Hematopoietic multipotent progenitor cell treated with erythropoietin and hydrocortisone succinate and interleukin-3 and kit ligand, for 6 days (in vitro differentiated cells): ENCODE data around the gene NBR1.
A peak's percentile ranks its signal among the peaks of the same experiment; 100 is the strongest.
"Not testable (repeated sequence)": the region's sequence is repeated elsewhere in the genome, so short reads cannot be mapped to it uniquely, and the experiment has no call there.

Experiments used
- DNase-seq: peaks from one replicate; pipeline ENCODE4 v3.0.0-alpha.2; 2015

NBR1 gene

DNA sequence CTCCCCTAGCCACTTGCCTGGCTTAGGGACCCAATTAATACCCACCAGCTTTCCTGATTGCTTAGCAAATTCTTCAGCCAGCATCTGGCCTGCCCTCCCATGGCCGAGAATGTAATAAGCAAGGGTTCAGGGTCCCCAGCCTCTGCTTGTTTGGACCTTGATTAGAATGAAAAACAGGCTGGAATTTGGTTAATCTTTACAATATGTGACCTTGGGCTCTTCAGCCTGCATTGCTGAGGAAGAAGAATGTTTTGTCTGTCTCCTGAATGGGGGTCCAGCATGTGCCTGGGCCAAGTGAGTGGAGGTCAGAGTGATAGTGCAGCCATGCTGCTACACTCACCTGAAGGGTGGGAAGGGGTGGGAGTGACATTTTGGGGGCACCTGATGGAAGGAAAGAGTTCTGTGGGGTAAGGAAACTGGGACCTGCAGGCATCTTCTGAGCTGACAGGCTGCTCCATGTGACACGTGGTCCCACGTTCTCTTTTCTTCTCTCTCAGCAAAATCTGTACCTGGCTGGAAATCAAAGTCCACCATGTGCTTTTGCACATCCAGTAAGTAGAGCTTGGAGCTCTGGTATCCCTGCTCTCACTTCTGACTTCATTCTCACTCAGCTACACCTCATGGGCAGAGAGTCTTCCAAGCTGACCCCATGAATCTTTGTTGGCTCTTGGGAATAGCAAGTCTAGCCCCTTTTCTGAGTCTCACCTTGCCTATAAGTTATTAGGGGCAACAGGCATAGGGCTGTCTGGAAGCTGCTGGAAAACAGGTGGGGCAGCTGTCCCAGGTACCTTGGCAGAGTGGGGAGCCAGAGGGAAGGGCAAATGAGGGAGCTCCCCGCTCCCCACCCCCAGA is 46.0 kb downstream of the NBR1 start:
- no peak for DNase-seq

DNA sequence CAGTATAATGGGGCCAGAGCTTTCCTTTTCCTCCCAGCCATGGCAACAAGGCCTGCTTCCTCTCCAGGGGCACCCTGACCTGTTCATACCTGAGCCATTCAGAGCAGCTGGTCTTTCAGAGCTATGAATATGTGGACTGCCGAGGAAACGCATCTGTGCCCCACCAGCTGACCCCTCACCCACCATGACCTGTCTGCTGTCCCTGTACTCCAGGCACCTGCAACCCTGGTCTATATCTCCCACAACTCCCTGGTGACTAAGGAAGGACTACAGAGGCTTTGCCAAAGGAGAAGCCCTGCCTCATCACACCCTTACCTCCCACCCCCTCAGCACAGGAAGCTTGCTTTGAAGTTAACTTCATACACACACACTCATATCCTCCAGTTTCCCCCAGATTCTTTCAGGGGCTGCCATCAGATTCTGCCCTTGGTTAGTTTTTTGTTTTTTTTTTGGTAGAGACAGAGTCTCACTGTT is 46.6 kb downstream of the NBR1 start:
- DNase-seq = no peak

DNA sequence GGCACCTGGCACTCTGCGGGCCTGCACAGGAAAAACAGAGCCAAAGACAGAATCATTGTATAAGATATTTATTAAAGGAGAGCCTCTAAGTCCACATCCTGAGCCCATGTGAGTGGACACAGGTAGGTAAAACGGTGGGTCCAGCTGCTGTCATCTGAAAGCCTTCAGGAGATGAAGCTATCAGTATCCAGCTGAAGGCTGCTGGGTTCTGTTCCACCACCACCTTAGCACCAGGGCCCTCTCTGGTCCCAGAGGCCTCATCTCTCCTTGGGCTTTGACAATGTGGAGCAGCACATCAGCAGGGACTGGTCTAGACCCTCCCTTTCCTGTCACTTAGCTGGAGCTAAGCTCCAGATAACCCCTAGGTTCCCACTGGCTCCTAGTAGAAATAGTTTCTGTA is 48.0 kb downstream of the NBR1 start:
- no peak for DNase-seq

DNA sequence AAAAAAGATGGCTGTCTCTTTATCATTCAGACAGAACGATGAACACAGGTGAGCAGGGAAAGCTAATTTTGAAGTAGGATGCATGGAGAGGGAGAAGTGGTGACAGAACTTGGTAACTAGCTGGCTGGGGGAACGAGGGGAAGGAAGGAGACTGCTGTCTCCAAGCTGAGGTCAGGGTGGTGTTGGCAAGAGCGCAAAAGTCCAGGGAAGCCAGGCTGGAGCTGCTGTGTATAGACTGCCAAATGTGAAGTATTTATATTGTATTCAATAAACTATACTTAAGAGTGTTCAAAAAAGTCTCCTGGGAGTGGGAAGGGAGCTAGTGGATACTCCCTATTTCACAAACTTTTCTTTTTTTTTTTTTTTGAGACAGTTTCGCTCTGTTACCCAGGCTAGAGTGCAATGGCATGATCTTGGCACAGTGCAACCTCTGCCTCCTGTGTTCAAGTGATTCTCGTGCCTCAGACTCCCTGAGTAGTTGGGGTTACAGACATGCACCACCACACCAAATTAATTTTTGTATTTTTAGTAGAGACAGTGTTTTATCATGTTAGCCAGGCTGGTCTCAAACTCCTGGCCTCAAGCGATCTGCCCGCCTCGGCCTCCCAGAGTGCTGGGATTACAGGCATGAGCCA is 48.8 kb downstream of the NBR1 start:
- peak; percentile 0 for DNase-seq

DNA sequence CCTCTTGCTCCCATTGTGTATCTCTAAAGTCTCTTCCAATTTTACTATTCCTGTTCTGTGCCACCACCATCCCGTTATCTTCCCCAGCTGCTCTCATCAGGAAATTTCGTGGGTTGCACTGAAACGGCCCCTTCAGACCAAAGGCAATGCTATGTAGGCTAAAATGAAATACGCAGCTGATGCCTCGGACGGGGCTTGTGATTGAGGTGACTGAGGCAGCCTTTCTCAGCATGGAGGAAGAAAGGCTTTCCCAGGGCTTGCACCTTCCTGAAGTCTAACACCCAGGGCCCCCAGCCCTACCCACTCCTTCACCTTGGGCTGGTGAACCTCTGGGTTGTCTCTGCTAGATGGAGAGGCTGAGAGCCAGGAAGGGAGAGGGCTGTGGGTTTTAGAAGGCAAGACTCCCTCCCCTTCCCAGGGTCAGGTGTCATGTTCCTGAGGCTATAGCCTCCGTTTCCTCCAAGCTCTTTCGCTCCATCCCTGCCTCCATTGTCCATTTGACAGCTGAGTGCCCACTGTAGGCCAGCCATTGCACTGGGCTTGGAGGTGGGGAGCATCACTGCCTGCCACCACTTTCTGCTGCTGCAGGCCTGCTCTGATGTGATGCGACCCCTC is 49.6 kb downstream of the NBR1 start:
- peak; percentile 0 for DNase-seq

DNA sequence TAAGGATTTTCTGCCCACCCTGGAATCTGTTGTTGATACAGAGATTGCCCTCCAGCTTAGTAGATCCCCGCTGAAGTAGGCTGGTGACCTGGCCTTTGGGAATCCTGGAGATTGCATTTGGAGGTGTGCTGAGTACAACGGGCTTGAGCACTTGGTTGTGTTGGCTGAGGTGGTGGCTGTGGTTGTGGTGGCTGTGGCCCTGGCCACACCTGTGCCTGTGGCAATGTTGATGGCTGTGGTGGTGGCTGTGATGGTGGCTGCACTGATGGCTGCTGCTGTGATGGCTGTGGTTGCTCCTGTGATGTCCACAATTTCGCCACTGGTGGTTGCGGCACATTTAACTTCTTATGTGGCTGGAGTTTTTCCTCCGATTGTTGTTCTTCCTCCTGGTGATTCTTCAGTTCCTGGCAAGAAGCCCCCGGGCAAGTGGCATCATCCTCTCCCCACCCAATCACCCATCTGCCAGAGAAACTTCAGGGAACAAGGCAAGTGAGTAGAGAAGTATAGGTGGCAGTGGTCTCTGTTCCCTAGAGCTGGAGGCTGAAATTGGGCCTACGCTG is 53.2 kb downstream of the NBR1 start:
- DNase-seq = peak; percentile 0

DNA sequence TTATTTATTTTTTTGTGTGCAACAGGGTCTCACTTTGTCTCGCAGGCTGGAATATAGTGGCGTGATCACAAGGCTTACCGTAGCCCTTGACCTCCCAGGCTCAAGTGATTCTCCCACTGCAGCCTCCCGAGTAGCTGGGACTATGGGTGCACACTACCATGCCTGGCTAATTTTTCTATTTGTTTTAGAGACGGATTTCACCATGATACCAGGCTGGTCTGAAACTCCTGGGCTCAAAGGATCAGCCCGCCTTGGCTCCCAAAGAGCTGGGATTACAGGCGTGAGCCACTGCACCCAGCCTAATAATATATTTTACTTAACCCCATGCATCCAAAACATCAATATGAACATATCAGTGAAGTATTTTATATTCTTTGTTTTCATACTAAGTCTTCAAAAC is 55.4 kb downstream of the NBR1 start:
- no peak for DNase-seq

DNA sequence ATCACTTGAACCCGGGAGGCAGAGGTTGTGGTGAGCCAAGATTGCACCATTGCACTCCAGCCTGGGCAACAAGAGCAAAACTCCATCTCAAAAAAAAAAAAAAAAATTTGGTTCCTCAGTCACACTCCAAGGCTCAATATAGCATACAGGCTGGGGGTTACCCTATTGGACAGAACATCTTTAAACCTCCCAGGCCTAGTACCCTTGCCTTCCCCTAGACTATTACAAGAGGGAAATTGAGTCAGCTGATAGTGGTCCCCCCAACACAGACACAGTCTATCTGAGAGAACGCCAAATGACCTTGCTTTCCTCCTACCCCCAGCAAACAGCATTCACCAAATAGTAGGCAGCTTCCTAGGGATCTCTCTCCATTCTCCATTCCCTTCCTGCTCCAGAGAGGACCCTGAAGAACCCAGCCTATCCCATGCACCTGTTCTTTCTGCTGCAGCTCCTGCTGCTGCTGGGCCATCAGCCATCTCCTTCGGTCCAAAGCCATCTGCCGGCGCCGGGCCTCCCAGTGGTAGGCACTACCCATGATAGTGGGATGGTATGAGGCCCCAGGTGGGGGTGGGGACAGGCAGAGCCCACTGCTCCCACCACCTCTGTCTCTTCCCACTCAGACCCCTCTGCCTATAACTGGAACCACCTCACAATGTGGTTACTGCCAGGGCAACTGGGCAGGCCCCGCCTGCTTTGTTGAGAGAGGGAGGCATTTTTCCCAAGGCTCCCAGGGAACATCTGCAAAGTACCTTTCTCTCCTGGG is 57.2 kb downstream of the NBR1 start, which contains the start of gene CCDC200:
CCDC200 (minus strand) TSS at position 604 of the 763 bp plus-strand sequence; CDS start at position 535, 69 bp downstream.
- not testable (repeated sequence) for DNase-seq

DNA sequence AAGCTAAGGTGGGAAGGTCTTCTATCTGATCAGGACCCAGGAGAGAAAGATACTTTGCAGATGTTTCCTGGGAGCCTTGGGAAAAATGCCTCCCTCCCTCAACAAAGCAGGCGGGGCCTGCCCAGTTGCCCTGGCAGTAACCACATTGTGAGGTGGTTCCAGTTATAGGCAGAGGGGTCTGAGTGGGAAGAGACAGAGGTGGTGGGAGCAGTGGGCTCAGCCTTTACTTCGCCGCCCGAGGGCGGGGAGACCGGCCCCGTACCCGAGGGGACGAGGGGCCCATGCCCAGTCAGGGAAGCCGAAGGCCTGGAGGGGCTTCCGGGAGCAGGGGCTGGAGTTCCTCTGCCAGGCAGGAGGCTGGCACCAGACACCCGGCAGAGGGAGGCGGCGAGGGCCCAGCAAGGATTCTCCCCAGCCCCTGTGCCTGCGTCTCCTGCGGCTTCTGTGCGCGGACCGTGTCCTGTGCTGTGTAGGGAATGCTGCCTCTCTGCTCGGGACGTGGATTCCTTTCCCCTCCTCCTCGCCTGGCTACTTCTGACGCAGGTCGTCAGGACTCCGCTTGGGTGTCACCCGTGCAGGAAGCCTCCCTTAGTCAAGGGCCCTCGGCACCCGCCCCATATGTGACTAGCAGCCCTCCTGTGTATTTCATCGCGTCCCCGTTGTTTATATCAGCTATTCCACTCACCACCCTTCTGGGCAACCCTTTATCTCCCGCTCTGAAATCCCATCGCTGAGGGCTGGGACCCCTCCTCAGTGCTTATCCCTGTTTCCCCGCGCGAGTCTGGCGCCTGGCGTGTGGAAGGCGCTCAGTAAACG is 60.4 kb downstream of the NBR1 start:
- not testable (repeated sequence) for DNase-seq

DNA sequence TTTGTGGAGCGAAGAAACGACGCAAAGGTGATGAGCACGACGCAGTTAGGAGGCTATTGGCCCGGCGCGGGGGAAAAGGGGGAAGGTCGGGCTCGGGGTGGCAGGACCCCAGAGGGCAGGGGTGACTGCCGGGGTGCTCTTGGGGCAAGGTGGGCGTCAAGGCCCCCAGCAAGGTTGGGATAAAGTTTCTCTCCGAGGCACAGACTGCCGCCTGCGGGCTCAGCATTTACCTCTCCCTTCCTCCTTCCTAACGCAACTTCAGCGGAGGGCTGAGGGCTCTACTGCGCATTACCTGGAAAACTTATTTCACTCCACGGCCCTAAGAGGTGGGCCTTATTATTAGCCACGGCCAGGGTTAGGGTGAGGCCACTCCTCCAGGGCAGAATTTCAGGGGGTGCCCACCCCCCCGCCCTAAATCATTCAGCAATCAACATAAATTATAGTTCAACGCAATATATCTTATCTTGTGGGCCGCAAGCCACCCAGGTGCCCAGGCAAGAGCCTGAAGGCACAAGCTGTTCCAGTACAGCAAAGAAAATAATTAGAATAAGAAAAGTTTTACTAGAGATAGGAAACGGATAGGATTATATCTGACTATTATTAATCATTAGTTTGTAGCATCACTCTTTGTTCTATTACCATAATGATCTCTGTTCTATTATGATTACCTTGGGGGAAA is 61.1 kb downstream of the NBR1 start:
- peak; percentile 45 for DNase-seq

DNA sequence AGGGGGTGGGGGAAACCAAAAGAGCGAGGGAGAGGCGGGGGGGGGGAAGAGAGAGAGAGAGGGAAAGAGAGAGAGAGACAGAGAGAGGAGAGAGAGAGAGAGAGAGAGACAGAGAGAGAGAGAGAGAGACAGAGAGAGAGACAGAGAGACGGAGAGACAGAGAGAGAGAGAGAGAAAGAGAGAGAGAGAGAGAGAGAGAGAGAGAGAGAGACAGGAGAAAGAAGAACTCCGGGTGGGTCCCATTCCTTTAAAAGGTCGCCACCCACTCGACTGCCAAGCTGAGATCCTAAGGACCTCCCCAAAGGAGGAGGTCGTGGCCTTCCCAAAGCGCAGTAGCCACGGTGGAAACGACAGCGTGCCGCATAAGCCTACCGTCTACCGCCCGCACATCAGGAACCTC is 62.2 kb downstream of the NBR1 start:
- not testable (repeated sequence) for DNase-seq

DNA sequence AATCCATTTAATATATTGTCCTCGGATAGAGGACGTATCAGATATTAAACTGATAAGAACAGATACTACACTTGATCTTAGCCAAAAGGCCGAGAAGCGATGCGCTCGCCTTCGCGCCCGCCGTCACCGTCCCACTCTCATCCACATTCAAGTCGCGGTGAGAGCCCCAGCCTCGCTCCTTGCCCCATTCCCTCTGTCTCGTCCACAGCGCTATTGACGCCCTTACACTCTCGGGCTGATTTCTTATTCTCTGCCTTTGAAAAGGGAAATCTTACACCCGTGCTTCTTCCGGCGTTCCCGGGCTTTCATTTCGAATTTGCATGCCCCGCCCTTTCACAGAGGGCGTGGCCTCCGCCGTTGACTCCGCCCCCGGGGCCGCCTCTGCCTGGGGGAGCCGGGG is 62.9 kb downstream of the NBR1 start, which contains the start of gene RNU2-1:
RNU2-1 (minus strand) TSS at position 101 of the 400 bp plus-strand sequence.
- not testable (repeated sequence) for DNase-seq

DNA sequence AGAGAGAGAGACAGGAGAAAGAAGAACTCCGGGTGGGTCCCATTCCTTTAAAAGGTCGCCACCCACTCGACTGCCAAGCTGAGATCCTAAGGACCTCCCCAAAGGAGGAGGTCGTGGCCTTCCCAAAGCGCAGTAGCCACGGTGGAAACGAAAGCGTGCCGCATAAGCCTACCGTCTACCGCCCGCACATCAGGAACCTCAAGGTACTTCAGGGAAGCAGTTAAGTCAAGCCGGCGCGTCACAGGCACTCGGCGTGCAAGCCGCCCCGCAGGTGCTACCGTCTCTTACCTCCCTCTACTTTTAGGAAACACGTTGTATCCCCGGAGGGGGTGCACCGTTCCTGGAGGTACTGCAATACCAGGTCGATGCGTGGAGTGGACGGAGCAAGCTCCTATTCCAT is 68.6 kb downstream of the NBR1 start:
- not testable (repeated sequence) for DNase-seq

DNA sequence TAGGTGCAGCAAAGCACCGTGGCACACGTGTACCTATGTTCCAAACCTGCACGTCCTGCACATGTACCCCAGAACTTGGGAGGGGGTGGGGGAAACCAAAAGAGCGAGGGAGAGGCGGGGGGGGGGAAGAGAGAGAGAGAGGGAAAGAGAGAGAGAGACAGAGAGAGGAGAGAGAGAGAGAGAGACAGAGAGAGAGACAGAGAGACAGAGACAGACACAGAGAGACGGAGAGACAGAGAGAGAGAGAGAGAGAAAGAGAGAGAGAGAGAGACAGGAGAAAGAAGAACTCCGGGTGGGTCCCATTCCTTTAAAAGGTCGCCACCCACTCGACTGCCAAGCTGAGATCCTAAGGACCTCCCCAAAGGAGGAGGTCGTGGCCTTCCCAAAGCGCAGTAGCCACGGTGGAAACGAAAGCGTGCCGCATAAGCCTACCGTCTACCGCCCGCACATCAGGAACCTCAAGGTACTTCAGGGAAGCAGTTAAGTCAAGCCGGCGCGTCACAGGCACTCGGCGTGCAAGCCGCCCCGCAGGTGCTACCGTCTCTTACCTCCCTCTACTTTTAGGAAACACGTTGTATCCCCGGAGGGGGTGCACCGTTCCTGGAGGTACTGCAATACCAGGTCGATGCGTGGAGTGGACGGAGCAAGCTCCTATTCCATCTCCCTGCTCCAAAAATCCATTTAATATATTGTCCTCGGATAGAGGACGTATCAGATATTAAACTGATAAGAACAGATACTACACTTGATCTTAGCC is 69.8 kb downstream of the NBR1 start:
- DNase-seq = not testable (repeated sequence)

DNA sequence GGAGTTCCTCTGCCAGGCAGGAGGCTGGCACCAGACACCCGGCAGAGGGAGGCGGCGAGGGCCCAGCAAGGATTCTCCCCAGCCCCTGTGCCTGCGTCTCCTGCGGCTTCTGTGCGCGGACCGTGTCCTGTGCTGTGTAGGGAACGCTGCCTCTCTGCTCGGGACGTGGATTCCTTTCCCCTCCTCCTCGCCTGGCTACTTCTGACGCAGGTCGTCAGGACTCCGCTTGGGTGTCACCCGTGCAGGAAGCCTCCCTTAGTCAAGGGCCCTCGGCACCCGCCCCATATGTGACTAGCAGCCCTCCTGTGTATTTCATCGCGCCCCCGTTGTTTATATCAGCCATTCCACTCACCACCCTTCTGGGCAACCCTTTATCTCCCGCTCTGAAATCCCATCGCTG is 75.4 kb downstream of the NBR1 start:
- DNase-seq = not testable (repeated sequence)
